ENCODE measurements around the gene OR13J1. TPM values are rescaled to one million over a fixed set of nuclear protein-coding genes. Genes with fewer than 3 reads are reported as not detected.

Gene OR13J1
- total and polyA plus RNA-seq, 2 donors from 2014 or later, result not detected

GRCh38 chr9:35845824-35846771 is 24.1 kb downstream of the OR13J1 start:
- peaks cover 2 to 5% (median 4%) of the 10 kb centered on the region in 3 donors for H3K36me3 ChIP-seq (ENCODE audit: control insufficient read depth in 2 of 3, insufficient read depth in 3 of 3, low read length in 3 of 3)
- H3K9ac ChIP-seq (ENCODE audit: low read length in 3 of 3), result no peak overlapping the region
- no peak for FAIRE-seq
- TF ChIP-seq CTCF (IDR thresholded peaks at IDR 0.05; ENCODE audit: borderline replicate concordance, extremely low read depth, insufficient read depth), result no peak
- intact Hi-C loops (cut with DNase I), result no loop called here
- H3K4me3 ChIP-seq (ENCODE audit: low read length in 3 of 3), result no peak overlapping the region
- peak in 4 of 5 donors; percentile 37 to 65 (median 46) for DNase-seq
- no peak overlapping the region for H3K27ac ChIP-seq (ENCODE audit: low read depth in 2 of 2, low read length in 2 of 2)
- H3K9me3 ChIP-seq (ENCODE audit: control insufficient read depth in 2 of 3, insufficient read depth in 1 of 3, low read length in 3 of 3), result no peaks in the 10 kb centered on the region
- no peaks in the 10 kb centered on the region for H3K27me3 ChIP-seq (ENCODE audit: control insufficient read depth, insufficient read depth, low read length)
- H3K4me1 ChIP-seq (ENCODE audit: control insufficient read depth in 2 of 3, insufficient read depth in 2 of 3, low read depth in 1 of 3, low read length in 3 of 3), result peaks cover 3 to 9% (median 3%) of the 10 kb centered on the region in 3 donors

- no peak for TF ChIP-seq CTCF (IDR thresholded peaks at IDR 0.05; ENCODE audit: borderline replicate concordance, extremely low read depth, insufficient read depth)
- DNase-seq (peak in 2 of 5 donors; percentile 40 to 86), FAIRE-seq (peak; percentile 80)
- no peak overlapping the region for H3K4me3 ChIP-seq (ENCODE audit: low read length in 3 of 3)
- no peak overlapping the region for H3K9ac ChIP-seq (ENCODE audit: low read length in 3 of 3)
- H3K4me1 ChIP-seq (ENCODE audit: control insufficient read depth in 2 of 3, insufficient read depth in 2 of 3, low read depth in 1 of 3, low read length in 3 of 3), result peaks cover 3 to 9% (median 3%) of the 10 kb centered on the region in 3 donors
- H3K36me3 ChIP-seq (ENCODE audit: control insufficient read depth in 2 of 3, insufficient read depth in 3 of 3, low read length in 3 of 3), result peaks cover 2 to 5% (median 4%) of the 10 kb centered on the region in 3 donors
- no peaks in the 10 kb centered on the region for H3K27me3 ChIP-seq (ENCODE audit: control insufficient read depth, insufficient read depth, low read length)
- intact Hi-C loops (cut with DNase I), result no loop called here
- no peak overlapping the region for H3K27ac ChIP-seq (ENCODE audit: low read depth in 2 of 2, low read length in 2 of 2)
- H3K9me3 ChIP-seq (ENCODE audit: control insufficient read depth in 2 of 3, insufficient read depth in 1 of 3, low read length in 3 of 3), result no peaks in the 10 kb centered on the region
These were observed 25.5 kb downstream of the OR13J1 start for GRCh38 chr9:35844628-35845270.

GRCh38 chr9:35842795-35843194 is 27.4 kb downstream of the OR13J1 start:
- no peak overlapping the region for H3K9ac ChIP-seq (ENCODE audit: low read length in 3 of 3)
- no peak overlapping the region for H3K27ac ChIP-seq (ENCODE audit: low read depth in 2 of 2, low read length in 2 of 2)
- H3K4me3 ChIP-seq (ENCODE audit: low read length in 3 of 3), result no peak overlapping the region
- no peak for TF ChIP-seq CTCF (IDR thresholded peaks at IDR 0.05; ENCODE audit: borderline replicate concordance, extremely low read depth, insufficient read depth)
- DNase-seq (no peak), FAIRE-seq (no peak)
- intact Hi-C loops (cut with DNase I), result no loop called here
- no peaks in the 10 kb centered on the region for H3K9me3 ChIP-seq (ENCODE audit: control insufficient read depth in 2 of 3, insufficient read depth in 1 of 3, low read length in 3 of 3)
- peaks cover 3 to 9% (median 3%) of the 10 kb centered on the region in 3 donors for H3K4me1 ChIP-seq (ENCODE audit: control insufficient read depth in 2 of 3, insufficient read depth in 2 of 3, low read depth in 1 of 3, low read length in 3 of 3)
- H3K27me3 ChIP-seq (ENCODE audit: control insufficient read depth, insufficient read depth, low read length), result no peaks in the 10 kb centered on the region
- H3K36me3 ChIP-seq (ENCODE audit: control insufficient read depth in 2 of 3, insufficient read depth in 3 of 3, low read length in 3 of 3), result peaks cover 2 to 5% (median 4%) of the 10 kb centered on the region in 3 donors
